Breast epithelium (tissue), 4 donors: Measurements from ENCODE around the gene SPATA6. TPM values are rescaled to one million over a fixed set of nuclear protein-coding genes. Genes with fewer than 3 reads are reported as not detected.
"Not testable (repeated sequence)": the region's sequence is repeated elsewhere in the genome, so short reads cannot be mapped to it uniquely, and the experiment has no call there.

Source experiments
- DNase-seq, 2 donors: peaks; one replicate each; pipeline ENCODE4 v3.0.0-alpha.2; 2019; ENCODE audit warnings: low spot score in 2 of 2
- H3K27ac ChIP-seq, 2 donors: fragments of 200-600 bp; sonication (generic) in 1 of 2; one replicate each; pipeline ENCODE4 v1.5.1; 2016 to 2019; ENCODE audit warnings: mild to moderate bottlenecking in 1 of 2
- H3K27me3 ChIP-seq, 2 donors: fragments of 200-600 bp; sonication (generic) in 1 of 2; one replicate each; pipeline versions ENCODE4 v1.5.1 to v1.6.0; 2017 to 2019; ENCODE audit warnings: control low read depth in 1 of 2, mild to moderate bottlenecking in 1 of 2
- H3K36me3 ChIP-seq: fragments of 200-600 bp; one replicate; pipeline ENCODE4 v1.5.1; 2019
- H3K4me1 ChIP-seq, 2 donors: fragments of 200-600 bp; sonication (generic); one replicate each; pipeline ENCODE4 v1.5.1; 2016 to 2019; ENCODE audit warnings: control low read depth in 1 of 2
- H3K4me3 ChIP-seq, 3 donors: fragments of 200-600 bp; sonication (generic); 1 replicate in 2 of 3; 2 replicates in 1 of 3; pipeline ENCODE4 v1.5.1; 2016 to 2019; ENCODE audit warnings: mild to moderate bottlenecking in 3 of 3, moderate library complexity in 2 of 3
- H3K9me3 ChIP-seq, 2 donors: fragments of 200-600 bp; sonication (generic) in 1 of 2; one replicate each; pipeline ENCODE4 v1.5.1; 2016 to 2019; ENCODE audit warnings: control low read depth in 1 of 2
- POLR2A ChIP-seq: fragments of 450-650 bp; IDR thresholded peaks from one replicate; pipeline ENCODE4 v1.6.1; 2016; ENCODE audit warnings: antibody characterized with exemption, mild to moderate bottlenecking, moderate library complexity
- POLR2AphosphoS5 ChIP-seq, 3 donors: sonication (generic); formaldehyde crosslinking; IDR thresholded peaks; one replicate each; pipeline ENCODE4 v1.6.1; 2017; ENCODE audit warnings: antibody characterized with exemption in 3 of 3
- intact Hi-C: fragments of 100-400 bp; cut with DNase I; formaldehyde crosslinking; loops from one replicate; pipeline ENCODE4 v1.15.1; 2023; ENCODE audit warnings: low total_unique reads
- total RNA-seq, 3 donors: library from RNA; depleted of rRNA; stranded (reverse); fragments of >200 nt; gene quantifications; one replicate each; pipeline ENCODE4 v1.1.0, GENCODE V29; 2016
- TF ChIP-seq, protein P1 (sequence below), 3 donors: fragments of 450-650 bp; IDR thresholded peaks; one replicate each; pipeline ENCODE4 v1.5.1; 2016 to 2017; ENCODE audit warnings: antibody characterized with exemption in 3 of 3, mild to moderate bottlenecking in 3 of 3, moderate library complexity in 3 of 3

SPATA6 gene
- total RNA-seq, 3 donors from 2014 or later, result 25.6 to 43.3 (median 34.7) TPM

- Histone ChIP-seq H3K9me3 (no peaks in the 10 kb centered on the region), H3K36me3 (no peaks in the 10 kb centered on the region), H3K27me3 (no peaks in the 10 kb centered on the region), H3K27ac (no peak overlapping the region), H3K4me1 (no peaks in the 10 kb centered on the region), H3K4me3 (no peak overlapping the region)
- no peak for DNase-seq
- intact Hi-C loops, result no loop called here
- TF ChIP-seq, protein P1, sequence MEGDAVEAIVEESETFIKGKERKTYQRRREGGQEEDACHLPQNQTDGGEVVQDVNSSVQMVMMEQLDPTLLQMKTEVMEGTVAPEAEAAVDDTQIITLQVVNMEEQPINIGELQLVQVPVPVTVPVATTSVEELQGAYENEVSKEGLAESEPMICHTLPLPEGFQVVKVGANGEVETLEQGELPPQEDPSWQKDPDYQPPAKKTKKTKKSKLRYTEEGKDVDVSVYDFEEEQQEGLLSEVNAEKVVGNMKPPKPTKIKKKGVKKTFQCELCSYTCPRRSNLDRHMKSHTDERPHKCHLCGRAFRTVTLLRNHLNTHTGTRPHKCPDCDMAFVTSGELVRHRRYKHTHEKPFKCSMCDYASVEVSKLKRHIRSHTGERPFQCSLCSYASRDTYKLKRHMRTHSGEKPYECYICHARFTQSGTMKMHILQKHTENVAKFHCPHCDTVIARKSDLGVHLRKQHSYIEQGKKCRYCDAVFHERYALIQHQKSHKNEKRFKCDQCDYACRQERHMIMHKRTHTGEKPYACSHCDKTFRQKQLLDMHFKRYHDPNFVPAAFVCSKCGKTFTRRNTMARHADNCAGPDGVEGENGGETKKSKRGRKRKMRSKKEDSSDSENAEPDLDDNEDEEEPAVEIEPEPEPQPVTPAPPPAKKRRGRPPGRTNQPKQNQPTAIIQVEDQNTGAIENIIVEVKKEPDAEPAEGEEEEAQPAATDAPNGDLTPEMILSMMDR (IDR thresholded peaks at IDR 0.05), result no peak
- no peak for TF ChIP-seq POLR2A
- TF ChIP-seq POLR2AphosphoS5 (IDR thresholded peaks at IDR 0.05), result no peak
Observed at GRCh38 chr1:48492392-48492791, 20.4 kb upstream of the SPATA6 start.

DNA sequence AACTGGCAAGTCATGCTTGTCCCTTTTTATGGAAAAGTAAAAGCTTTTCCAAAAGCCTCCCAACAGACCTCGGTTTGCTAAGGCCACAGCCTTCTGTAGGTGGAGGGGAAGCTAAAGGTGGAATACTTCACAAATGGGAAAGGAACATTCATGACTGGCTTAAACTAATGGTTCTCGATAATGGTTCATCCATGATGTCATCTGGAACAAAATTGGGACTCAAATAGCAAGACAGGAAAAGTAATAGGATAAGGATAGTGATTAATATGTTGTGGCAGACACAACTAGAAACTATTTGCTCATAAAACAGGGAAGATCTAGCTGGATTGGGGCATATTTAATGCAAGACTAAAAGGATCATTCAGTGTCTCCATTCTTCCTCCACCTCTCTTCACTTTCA lies 16.7 kb upstream of the SPATA6 start:
- TF ChIP-seq, protein P1 (IDR thresholded peaks at IDR 0.05), result no peak
- no peak for TF ChIP-seq POLR2AphosphoS5 (IDR thresholded peaks at IDR 0.05)
- TF ChIP-seq POLR2A, result no peak

DNA sequence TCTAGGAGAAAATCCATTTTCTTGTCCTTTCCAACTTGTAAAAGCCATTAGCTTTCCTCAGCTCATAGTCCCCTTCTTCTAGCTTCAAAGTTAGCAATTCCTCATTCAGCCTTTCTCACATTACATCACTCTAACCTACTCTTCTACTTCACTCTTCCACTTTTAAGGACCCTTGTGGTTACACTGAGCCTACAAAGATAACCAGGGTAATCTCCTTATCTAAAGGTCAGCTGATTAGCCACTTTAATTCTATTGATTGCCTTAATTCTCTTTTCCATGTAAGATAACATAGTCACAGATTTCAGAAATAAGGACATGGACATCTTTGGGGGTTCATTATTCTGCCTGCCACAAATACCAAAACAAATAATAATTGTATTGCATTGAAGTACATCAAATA lies 8.5 kb upstream of the SPATA6 start:
- Histone ChIP-seq H3K4me3 (no peak overlapping the region), H3K36me3 (no peaks in the 10 kb centered on the region), H3K27me3 (no peaks in the 10 kb centered on the region), H3K9me3 (peaks cover 0 to 2% of the 10 kb centered on the region in 2 donors), H3K4me1 (no peaks in the 10 kb centered on the region), H3K27ac (no peak overlapping the region)
- TF ChIP-seq POLR2A (no peak), POLR2AphosphoS5 (IDR thresholded peaks at IDR 0.05) (no peak)
- TF ChIP-seq, protein P1 (IDR thresholded peaks at IDR 0.05), result no peak
- intact Hi-C loops, result no loop called here
- no peak for DNase-seq

More for the DNA sequence above, 16.7 kb upstream of the SPATA6 start:
- no peaks in the 10 kb centered on the region for H3K4me1 ChIP-seq
- no peak for DNase-seq
- no peaks in the 10 kb centered on the region for H3K27me3 ChIP-seq
- no peak overlapping the region for H3K4me3 ChIP-seq
- H3K27ac ChIP-seq, result no peak overlapping the region
- intact Hi-C loops, result no loop called here
- H3K9me3 ChIP-seq, result no peaks in the 10 kb centered on the region
- no peaks in the 10 kb centered on the region for H3K36me3 ChIP-seq

GRCh38 chr1:48480023-48480422 lies 8.0 kb upstream of the SPATA6 start:
- H3K27me3 ChIP-seq, H3K4me1 ChIP-seq, DNase-seq, H3K4me3 ChIP-seq, H3K9me3 ChIP-seq, H3K27ac ChIP-seq, H3K36me3 ChIP-seq, intact Hi-C loops: not testable (repeated sequence)

GRCh38 chr1:48472638-48473037 lies 634 bp upstream of the SPATA6 start:
- Histone ChIP-seq H3K27me3 (no peaks in the 10 kb centered on the region), H3K4me3 (peak overlapping the region; percentile 55 to 87 (median 83)), H3K27ac (peak overlapping the region; percentile 97), H3K9me3 (peaks cover 0 to 5% of the 10 kb centered on the region in 2 donors), H3K4me1 (no peaks in the 10 kb centered on the region), H3K36me3 (no peaks in the 10 kb centered on the region)
- intact Hi-C loops, result no loop called here
- no peak for DNase-seq
- no peak for TF ChIP-seq POLR2AphosphoS5 (IDR thresholded peaks at IDR 0.05)
- TF ChIP-seq, protein P1 (IDR thresholded peaks at IDR 0.05), result no peak
- TF ChIP-seq POLR2A, result no peak
